Measurements from ENCODE around the gene INPP5E.

- no peak for TF ChIP-seq POLR2AphosphoS5 (IDR thresholded peaks at IDR 0.05)
- TF ChIP-seq CTCF (IDR thresholded peaks at IDR 0.05), result no peak
These were observed 50.2 kb downstream of the INPP5E start for GRCh38 chr9:136389396-136389795.
